ENCODE measurements around the gene ANKRD44.

DNA sequence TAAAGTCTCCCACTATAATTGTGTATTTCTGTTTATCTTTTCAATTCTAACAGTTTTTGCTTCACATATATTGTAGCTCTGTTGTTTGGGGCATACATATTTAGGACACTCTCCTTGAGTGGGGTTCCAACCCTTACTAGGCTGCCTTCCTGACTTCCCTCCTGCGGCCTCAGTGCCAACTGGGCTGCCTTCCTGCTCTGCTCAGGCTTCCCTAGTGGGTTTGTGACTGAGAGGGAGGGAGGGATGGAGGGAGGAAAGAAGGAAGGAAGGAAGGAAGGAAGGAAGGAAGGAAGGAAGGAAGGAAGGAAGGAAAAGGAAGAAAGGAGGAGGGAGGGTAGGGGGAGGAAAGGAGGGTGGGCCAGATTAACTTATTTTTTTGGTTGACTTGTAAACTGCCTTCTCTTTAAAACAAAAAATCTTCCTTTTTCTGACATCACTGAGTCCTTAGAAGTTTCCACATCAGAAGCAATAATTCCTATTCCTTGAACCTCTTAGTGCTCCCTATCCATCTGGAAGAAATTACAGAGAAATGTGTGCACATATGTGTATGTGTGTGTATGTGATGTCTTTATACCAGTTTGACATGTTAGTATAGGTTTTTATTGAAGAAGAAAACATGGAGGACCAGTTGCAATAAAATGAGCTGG lies 238.7 kb downstream of the ANKRD44 start:
- TF ChIP-seq GATA2 (IDR thresholded peaks at IDR 0.05; ENCODE audit: low read depth, low read length) (no peak), GATA3 (IDR thresholded peaks at IDR 0.05; ENCODE audit: low read depth, low read length) (no peak)
